ENCODE data around the gene LGMN. TPM values are rescaled to one million over a fixed set of nuclear protein-coding genes. Genes with fewer than 3 reads are reported as not detected.
A peak's percentile ranks its signal among the peaks of the same experiment; 100 is the strongest.

LGMN gene
- total and polyA plus RNA-seq, 9 of the 15 experiments (the other 6 are each of a cell fraction or from before 2014, with no cell fraction given), result 0.05 to 1.4 (median 0.43) TPM; not detected in 2

GRCh38 chr14:92789457-92790089 is 41.1 kb upstream of the LGMN start (continued):
- TF ChIP-seq RBM14 (IDR thresholded peaks at IDR 0.05; ENCODE audit: borderline replicate concordance, insufficient read depth, low read depth, low read length) (no peak), ATF7 (IDR thresholded peaks at IDR 0.05) (0 out of 2 replicates have a peak, but pooled peaks have one; percentile 15), PYGO2 (tag; IDR thresholded peaks at IDR 0.05) (no peak), FOSL1 (tag; conservative IDR thresholded peaks at IDR 0.05) (peak; percentile 83), NFRKB (IDR thresholded peaks at IDR 0.05; ENCODE audit: low read depth) (no peak), HNRNPLL (IDR thresholded peaks at IDR 0.05; ENCODE audit: low read depth, low read length, poor library complexity, severe bottlenecking) (no peak), ZEB2 (IDR thresholded peaks at IDR 0.05) (peak; percentile 74)

- no TSS peak for BruUV-seq (replicated peaks)
- no peaks in the 10 kb centered on the region for H3K27me3 ChIP-seq (ENCODE audit: control insufficient read depth in 2 of 2, insufficient read depth in 2 of 2, low read length in 2 of 2)
- no peaks in the 10 kb centered on the region for H4K20me1 ChIP-seq (replicated peaks; ENCODE audit: control insufficient read depth, insufficient read depth, low read length)
- H3K79me2 ChIP-seq (ENCODE audit: control insufficient read depth, insufficient read depth, low read length), result no peaks in the 10 kb centered on the region
- in situ Hi-C loops (cut with MboI), result no loop called here
- intact Hi-C loops (cut with micrococcal nuclease), result no loop called here
- no peaks in the 10 kb centered on the region for H3K36me3 ChIP-seq (ENCODE audit: control insufficient read depth, insufficient read depth, low read length)
- ChIA-PET POLR2A (no interaction called here), CTCF (ENCODE audit: low intra/inter-chr PET ratio) (interaction anchor here (1.5 kb wide), 1 partner anchor 70 kb away, joined by 3 read pairs; no protein-coding TSS in a partner anchor)
- ATAC-seq, result no peak
- DNase-seq (ENCODE audit: extremely low read depth in 1 of 4, low spot score in 3 of 4), result no peak
- H3K9me1 ChIP-seq (ENCODE audit: control insufficient read depth, insufficient read depth, low read length), result no peaks in the 10 kb centered on the region
- H3K4me3 ChIP-seq, result no peak overlapping the region
- FAIRE-seq, result no peak
- H2AFZ ChIP-seq (ENCODE audit: low read depth, low read length), result no peak overlapping the region
- 79% methylated on average over 2 of the region's 2 CpGs for WGBS (ENCODE audit: insufficient coverage, low coverage, missing lambda C conversion rate)
- H3K4me1 ChIP-seq (replicated peaks in 1 of 2; ENCODE audit: control insufficient read depth in 2 of 2, insufficient read depth in 2 of 2, low read length in 2 of 2), result peaks cover 0 to 11% of the 10 kb centered on the region in 2 experiments; a peak in 3 of 5 replicates
- peaks cover 5% of the 10 kb centered on the region for H3K9me3 ChIP-seq (replicated peaks; ENCODE audit: control insufficient read depth, insufficient read depth, low read depth, low read length)
- no peak overlapping the region for H3K27ac ChIP-seq (ENCODE audit: extremely low read depth, low read depth, low read length)
- H3K9ac ChIP-seq (ENCODE audit: insufficient read depth in 1 of 2, low read depth in 2 of 2, low read length in 2 of 2), result no peak overlapping the region
- no peak overlapping the region for H3K4me2 ChIP-seq (ENCODE audit: insufficient read depth, low read length)
- TF ChIP-seq CBX5 (IDR thresholded peaks at IDR 0.05; ENCODE audit: borderline replicate concordance, low read depth), result no peak
- no peak for TF ChIP-seq NEUROD1 (IDR thresholded peaks at IDR 0.05; ENCODE audit: borderline replicate concordance, low read depth, low read length, partially characterized antibody)
- no peak for TF ChIP-seq ZNF445 (CRISPR knock-in tag; IDR thresholded peaks at IDR 0.05; ENCODE audit: low read depth)
- TF ChIP-seq ZBTB26 (CRISPR knock-in tag; IDR thresholded peaks at IDR 0.05), result no peak
- TF ChIP-seq THAP12 (CRISPR knock-in tag; IDR thresholded peaks at IDR 0.05), result no peak
- no peak for TF ChIP-seq SAP30 (IDR thresholded peaks at IDR 0.05; ENCODE audit: borderline replicate concordance, insufficient read depth, low read depth, low read length, poor library complexity, severe bottlenecking)
These were observed 39.1 kb upstream of the LGMN start for GRCh38 chr14:92787554-92787953.
